ENCODE results near the gene MAPKAPK3. TPM values are rescaled to one million over a fixed set of nuclear protein-coding genes. Genes with fewer than 3 reads are reported as not detected.

MAPKAPK3 gene
- total and polyA plus RNA-seq, 2 of the 8 experiments (the other 6 are each of a cell fraction or from before 2014, with no cell fraction given) = 65.4 to 99.8 TPM

GRCh38 chr3:50605901-50606326 lies 11.0 kb upstream of the MAPKAPK3 start (continued):
- TF ChIP-seq CHD7 (IDR thresholded peaks at IDR 0.05; ENCODE audit: insufficient replicate concordance, low read length) (no peak), FOSL1 (IDR thresholded peaks at IDR 0.05; ENCODE audit: insufficient read depth, low read depth, low read length) (no peak), HDAC6 (IDR thresholded peaks at IDR 0.05; ENCODE audit: low read depth, low read length) (no peak)
